ENCODE data around the gene FANCI.

GRCh38 chr15:89333959-89334509, 90.3 kb downstream of the FANCI start:
- TF ChIP-seq ZNF274 (IDR thresholded peaks at IDR 0.05; ENCODE audit: low read depth, low read length) (no peak), YY1 (IDR thresholded peaks at IDR 0.05; ENCODE audit: insufficient read depth, insufficient read length) (no peak)
